WI38 (cell line): ENCODE measurements around the gene GPRC5B.

Experiments
- H3K4me3 ChIP-seq: 2 replicates; pipeline ENCODE4 v1.5.1; 2011; ENCODE audit warnings: low read depth, mild to moderate bottlenecking, control low read depth, low read length
- TF ChIP-seq, protein P1 (sequence below): IDR thresholded peaks from 2 replicates; pipeline ENCODE4 v1.5.1; 2012; ENCODE audit warnings: low read depth, mild to moderate bottlenecking, control low read depth, low read length

Gene GPRC5B

DNA sequence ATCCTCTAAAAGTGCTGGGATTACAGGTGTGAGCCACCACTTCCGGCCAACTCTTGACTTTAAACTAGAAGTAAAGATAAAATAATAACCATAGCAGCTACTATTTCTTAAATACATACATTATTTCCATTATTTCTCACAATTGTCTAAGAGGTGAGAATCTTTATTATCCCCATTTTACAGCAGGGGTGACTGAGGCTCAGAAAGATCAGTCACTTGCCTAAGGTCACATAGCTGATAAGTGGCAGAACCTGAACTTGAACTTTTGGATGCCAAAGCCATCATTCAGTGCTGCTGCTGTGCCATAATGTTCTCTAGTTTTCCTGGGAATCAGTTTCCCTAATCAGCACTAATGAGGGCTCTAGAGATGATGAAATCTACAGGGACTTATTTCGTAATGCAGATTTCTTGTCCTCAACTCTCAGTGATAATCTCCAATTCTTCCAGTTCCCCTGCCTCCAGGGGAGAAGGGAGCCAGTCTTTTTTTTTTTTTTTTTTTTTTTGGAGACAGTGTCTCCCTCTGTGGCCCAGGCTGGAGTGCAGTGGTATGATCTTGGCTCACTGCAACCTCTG, 25.2 kb upstream of the GPRC5B start:
- no peak overlapping the region for H3K4me3 ChIP-seq
- TF ChIP-seq, protein P1, sequence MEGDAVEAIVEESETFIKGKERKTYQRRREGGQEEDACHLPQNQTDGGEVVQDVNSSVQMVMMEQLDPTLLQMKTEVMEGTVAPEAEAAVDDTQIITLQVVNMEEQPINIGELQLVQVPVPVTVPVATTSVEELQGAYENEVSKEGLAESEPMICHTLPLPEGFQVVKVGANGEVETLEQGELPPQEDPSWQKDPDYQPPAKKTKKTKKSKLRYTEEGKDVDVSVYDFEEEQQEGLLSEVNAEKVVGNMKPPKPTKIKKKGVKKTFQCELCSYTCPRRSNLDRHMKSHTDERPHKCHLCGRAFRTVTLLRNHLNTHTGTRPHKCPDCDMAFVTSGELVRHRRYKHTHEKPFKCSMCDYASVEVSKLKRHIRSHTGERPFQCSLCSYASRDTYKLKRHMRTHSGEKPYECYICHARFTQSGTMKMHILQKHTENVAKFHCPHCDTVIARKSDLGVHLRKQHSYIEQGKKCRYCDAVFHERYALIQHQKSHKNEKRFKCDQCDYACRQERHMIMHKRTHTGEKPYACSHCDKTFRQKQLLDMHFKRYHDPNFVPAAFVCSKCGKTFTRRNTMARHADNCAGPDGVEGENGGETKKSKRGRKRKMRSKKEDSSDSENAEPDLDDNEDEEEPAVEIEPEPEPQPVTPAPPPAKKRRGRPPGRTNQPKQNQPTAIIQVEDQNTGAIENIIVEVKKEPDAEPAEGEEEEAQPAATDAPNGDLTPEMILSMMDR, result no peak

DNA sequence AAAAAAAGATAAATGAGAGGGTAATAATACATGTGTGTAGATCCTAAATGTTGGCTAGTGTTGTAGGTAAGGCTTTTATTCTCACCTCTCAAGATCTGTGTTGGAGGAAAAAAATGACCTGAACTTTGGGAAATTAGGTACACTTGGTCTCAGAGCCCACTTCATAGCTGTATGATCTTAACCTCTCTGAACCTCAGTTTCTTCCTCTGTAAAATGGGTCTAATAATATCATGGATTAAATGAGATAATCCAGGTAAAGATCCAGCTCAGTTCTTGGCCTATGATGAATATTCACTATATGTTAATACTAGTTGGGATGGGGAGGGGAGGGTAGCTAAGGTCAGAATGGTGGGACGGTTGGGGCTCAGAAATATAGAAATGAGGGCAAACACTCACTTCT, 24.3 kb upstream of the GPRC5B start:
- TF ChIP-seq, protein P1, result no peak
- no peak overlapping the region for H3K4me3 ChIP-seq

DNA sequence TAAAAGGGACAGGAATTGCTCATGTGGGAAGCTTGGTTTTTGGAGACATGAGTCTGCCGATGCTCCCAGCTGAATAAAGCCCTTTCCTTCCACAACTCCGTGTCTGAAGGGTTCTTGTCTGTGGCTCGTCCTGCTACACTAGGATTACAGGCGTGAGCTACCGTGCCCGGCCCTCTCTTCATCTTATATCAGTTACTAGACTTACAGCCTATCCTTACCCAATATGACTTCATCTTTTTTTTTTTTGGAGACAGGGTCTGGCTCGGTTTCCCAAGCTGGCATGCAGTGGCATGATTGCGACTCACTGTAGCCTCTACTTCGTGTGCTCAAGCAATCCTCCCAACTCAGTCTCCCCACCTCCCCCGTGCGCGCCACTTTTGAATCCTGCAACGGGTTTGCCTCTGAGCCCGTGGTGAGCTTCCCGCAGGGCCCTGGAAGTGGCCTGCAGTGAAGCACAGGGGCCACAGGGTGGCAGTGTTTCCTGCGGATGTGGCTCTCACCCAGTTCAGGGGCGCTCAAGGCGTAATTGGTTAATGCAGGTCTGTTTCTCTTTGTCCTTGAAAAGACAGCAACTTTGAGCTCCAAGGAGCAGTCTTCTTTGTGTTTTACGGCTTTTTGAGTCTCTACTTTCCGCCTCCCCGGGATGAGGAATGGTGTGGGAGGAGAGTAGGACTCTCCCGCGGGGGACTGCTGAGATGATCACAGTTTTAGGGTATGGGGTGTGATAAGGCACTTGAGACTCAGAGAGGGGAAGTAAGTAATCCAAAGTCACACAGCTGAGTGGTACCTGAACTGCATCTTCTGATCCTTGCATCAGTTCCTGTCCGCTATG, 22.7 kb upstream of the GPRC5B start:
- TF ChIP-seq, protein P1, result peak; percentile 97
- H3K4me3 ChIP-seq, result peak overlapping the region; percentile 5; the same call in 1 of the 2 replicates

DNA sequence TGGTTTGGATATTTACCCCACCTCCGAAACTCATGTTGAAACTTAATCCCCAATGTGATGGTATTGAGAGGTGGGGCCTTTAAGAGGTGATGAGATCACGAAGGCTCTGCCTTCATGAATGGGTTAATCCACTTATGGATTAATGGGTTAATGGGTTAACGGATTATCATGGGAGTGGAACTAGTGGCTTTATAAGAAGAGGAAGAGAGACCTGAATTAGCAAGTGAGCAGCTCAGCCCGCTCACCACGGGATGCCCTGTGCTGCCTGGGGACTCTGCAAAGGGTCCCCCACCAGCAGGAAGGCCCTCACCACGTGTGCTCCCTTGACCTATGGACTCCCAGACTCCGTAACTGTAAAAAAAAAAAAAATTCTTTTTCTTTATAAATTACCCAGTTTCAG, 16.5 kb upstream of the GPRC5B start:
- H3K4me3 ChIP-seq, result no peak overlapping the region
- TF ChIP-seq, protein P1, result no peak

DNA sequence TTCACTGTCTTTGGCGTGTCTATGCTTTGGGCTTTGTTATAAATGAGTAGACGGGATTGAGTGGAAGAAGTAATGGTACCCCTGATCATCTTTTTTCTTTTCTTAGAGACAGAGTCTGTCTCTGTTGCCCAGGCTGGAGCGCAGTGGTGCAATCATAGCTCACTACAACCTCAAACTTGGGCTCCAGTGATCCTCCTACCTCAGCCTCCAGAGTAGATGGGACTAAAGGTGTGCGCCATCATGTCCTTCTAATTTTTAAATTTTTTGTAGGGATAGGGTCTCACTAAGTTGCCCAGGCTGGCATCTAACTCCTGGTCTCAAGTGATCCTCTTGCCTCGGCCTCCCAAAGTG, 14.9 kb upstream of the GPRC5B start:
- TF ChIP-seq, protein P1, result no peak
- H3K4me3 ChIP-seq, result no peak overlapping the region

DNA sequence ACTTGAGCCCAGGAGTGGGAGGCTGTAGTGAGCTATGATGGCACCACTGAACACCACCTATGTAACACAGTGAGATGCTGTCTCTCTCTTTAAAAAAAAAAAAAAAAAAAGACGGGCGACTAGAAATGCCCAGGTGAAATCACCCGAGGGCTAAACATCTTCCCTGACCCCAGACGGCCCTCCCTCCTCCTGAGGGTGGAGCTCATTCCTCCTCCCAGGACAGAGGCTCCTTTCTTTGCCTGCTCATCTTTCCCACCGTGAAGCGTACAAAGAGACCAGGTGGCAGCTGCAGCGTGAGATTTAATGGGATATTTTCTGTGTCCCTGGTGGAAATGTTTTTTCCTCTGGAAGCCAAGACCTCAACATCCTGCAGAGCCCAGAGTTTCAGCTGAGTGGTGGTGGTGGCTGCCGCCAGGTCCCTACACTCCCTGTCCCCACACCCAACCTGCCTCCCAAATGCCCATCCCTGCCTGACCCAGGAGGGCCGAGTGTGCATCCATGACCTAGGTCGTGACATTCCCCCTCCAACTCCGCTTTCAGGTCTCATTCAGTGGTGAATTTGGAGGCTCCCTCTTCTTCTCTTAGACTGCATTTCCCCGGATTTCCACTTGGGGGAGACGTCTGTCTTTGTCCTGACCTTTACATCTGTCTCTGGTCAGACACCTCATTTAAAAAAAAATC, 14.4 kb upstream of the GPRC5B start:
- TF ChIP-seq, protein P1, result peak; percentile 91
- no peak overlapping the region for H3K4me3 ChIP-seq

DNA sequence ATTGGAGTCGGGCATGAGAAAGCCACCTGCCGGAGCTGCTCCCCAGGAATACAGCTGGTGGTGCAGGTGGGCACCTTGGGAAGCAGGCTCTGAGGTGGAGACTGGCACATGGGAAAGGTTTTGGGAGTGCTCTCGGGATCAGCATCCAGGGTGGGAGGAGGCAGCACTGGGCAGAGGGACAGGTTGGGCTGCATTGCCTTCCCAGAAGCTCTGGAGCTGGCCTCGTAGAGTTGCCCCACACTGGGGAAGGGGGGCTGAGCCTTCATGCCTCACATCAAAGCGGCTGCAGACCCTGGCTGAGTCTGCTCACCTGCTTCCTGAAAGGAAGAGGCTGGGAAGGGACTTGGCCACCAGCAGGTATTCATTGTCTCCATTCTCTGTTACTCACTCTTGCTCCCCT, 13.5 kb upstream of the GPRC5B start:
- TF ChIP-seq, protein P1, result no peak
- H3K4me3 ChIP-seq, result no peak overlapping the region
